LNCAP (cell line): Measurements from ENCODE around the gene ZMYND10.

ENCODE experiments used
- CTCF ChIP-seq: fragments of 450-650 bp; IDR thresholded peaks from 2 replicates; pipeline ENCODE4 v1.5.1; 2017; ENCODE audit warnings: mild to moderate bottlenecking

Gene ZMYND10

GRCh38 chr3:50334339-50335075, 11.0 kb downstream of the ZMYND10 start:
- TF ChIP-seq CTCF: no peak

DNA sequence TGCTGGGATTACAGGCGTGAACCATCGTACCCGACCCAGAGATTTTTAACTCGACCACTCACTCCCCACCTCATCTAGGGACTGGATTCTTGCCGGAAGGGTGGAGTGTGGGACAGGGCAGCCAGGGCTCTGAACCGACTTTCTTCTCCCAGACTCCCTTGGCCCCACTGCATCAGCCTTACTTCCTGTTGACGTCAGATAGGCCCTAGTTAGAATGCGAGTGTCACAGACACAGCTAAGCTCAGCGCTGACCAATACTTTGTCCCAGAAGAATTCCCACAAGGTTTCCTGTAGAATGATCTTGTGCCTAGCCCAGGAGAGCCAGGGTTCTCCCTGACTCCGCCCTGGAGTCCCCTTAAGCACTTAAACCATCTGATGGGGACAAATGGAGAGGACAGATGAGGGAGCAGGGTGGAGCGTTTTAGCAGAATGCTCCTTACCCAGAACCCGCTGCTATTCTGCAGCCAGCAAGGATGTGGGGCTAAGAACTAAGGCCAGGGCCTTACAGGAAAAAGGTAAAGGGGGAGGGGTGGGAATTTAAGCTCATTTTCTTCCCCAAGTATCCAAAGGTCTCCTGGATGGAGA, 11.7 kb downstream of the ZMYND10 start:
- TF ChIP-seq CTCF: no peak

- no peak for TF ChIP-seq CTCF
Measured at GRCh38 chr3:50331364-50331907, 14.1 kb downstream of the ZMYND10 start.

- no peak for TF ChIP-seq CTCF
Measured at GRCh38 chr3:50330330-50330729, 15.2 kb downstream of the ZMYND10 start.

GRCh38 chr3:50327943-50328691, 17.4 kb downstream of the ZMYND10 start, which contains the start of gene TUSC2:
TUSC2 (minus strand) TSS chr3:50328223; CDS start chr3:50328099, 124 bp downstream.
- TF ChIP-seq CTCF: no peak

DNA sequence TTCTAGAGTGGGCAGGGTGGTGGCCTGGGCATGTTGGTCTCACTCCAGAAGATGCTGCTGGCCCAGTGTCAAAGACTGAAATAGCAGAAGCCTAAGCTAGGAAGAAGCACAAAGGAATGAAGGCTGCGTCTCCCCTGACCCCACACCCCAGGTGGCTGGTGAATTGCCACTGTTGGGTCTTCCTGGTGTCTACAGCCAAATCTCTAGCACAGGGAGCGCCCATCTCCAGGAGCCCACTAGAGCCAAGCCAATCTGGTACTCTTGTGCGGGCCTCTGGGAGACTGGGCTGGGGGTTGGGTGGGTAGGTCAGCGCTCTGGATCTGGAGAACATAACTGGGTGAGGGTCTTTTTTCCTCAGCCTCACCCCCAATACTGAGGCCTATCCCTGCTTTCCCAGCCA, 18.4 kb downstream of the ZMYND10 start:
- no peak for TF ChIP-seq CTCF

DNA sequence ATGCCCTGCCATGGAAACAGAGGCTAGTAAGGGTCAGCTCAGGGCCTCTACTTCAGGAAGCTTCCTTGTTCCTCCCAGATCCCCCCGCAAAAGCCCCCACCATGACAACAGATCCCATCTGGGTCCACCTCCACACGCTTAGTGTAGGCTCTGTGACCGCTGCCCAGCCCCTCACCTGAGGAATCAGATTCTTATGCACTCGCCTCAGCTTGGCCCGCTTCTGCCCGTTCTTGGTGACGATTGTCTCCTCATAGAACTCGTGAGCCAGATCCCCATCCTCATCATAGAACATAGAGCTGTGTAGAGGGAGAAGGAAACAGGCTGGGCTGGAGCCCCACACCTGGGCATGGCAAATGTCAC, 19.4 kb downstream of the ZMYND10 start:
- no peak for TF ChIP-seq CTCF
